ENCODE data around the gene NME4. TPM values are rescaled to one million over a fixed set of nuclear protein-coding genes. Genes with fewer than 3 reads are reported as not detected.
"Not testable (repeated sequence)": the region's sequence is repeated elsewhere in the genome, so short reads cannot be mapped to it uniquely, and the experiment has no call there.

NME4 gene
- total and polyA plus RNA-seq, 9 donors = 48.8 to 133 (median 93.4) TPM

GRCh38 chr16:361872-362701 lies 34.9 kb upstream of the NME4 start:
- Histone ChIP-seq H3K36me3 (no peaks in the 10 kb centered on the region), H3K4me3 (no peak overlapping the region), H3K4me1 (ENCODE audit: insufficient read depth) (no peaks in the 10 kb centered on the region), H3K27me3 (no peaks in the 10 kb centered on the region), H3K9me3 (no peaks in the 10 kb centered on the region), H3K27ac (no peak overlapping the region)
- DNase-seq = peak; percentile 61 to 78 (median 72)
- WGBS, 3 donors = 17 to 22% (median 20%) methylated on average over 29 to 30 of the region's 30 CpGs
- TF ChIP-seq EP300 (IDR thresholded peaks at IDR 0.05) = no peak
- TF ChIP-seq, protein P1, sequence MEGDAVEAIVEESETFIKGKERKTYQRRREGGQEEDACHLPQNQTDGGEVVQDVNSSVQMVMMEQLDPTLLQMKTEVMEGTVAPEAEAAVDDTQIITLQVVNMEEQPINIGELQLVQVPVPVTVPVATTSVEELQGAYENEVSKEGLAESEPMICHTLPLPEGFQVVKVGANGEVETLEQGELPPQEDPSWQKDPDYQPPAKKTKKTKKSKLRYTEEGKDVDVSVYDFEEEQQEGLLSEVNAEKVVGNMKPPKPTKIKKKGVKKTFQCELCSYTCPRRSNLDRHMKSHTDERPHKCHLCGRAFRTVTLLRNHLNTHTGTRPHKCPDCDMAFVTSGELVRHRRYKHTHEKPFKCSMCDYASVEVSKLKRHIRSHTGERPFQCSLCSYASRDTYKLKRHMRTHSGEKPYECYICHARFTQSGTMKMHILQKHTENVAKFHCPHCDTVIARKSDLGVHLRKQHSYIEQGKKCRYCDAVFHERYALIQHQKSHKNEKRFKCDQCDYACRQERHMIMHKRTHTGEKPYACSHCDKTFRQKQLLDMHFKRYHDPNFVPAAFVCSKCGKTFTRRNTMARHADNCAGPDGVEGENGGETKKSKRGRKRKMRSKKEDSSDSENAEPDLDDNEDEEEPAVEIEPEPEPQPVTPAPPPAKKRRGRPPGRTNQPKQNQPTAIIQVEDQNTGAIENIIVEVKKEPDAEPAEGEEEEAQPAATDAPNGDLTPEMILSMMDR (IDR thresholded peaks at IDR 0.05) = peak in 2 of 3 donors; percentile 37 to 51
- intact Hi-C loops (cut with DNase I) = loop anchor here in 1 of 4 donors (5.0 kb wide), 1 partner anchor 255 kb away; no protein-coding TSS in a partner anchor

- intact Hi-C loops (cut with DNase I) = loop anchor here in 1 of 4 donors (5.0 kb wide), 1 partner anchor 255 kb away; no protein-coding TSS in a partner anchor
- WGBS, 3 donors = 69 to 76% (median 70%) methylated on average over 21 to 24 of the region's 24 CpGs
- H3K27me3 ChIP-seq = not testable (repeated sequence)
These were observed 34.3 kb upstream of the NME4 start for GRCh38 chr16:362702-362999.

DNA sequence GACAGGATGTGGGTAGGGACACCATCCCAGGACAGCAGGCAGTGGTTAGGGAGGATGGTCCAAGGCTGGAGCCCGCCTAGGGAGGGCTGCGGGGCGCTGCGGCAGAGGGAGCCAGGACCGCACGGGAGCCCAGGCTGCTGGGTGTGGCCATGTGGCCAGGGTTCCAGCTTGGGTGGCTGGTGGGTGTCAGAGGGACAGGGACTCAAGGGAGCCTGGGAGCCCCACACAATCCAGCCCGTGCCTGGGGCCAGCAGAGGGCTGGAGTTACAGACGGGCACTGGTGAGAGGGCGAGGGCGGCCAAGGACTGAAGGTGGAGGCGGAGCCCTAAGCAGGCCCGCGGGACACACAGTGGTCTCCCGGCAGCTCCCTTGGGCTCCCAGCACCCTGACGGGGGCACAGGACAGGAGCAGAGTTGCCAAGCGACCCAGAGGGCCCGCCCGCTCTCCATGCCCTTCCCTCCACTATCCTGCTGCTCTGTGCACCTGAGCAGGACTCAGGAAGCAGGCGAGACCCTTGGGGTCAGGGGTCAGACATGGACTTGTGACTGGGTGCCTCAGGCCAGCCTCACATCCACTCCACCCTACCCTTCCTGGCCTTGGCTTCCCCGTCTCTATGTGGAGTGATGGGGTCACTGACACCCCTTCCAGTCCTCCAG lies 33.8 kb upstream of the NME4 start:
- H3K9me3 ChIP-seq = no peaks in the 10 kb centered on the region
- H3K4me3 ChIP-seq = no peak overlapping the region
- intact Hi-C loops (cut with DNase I) = loop anchor here in 1 of 4 donors (5.0 kb wide), 1 partner anchor 256 kb away; no protein-coding TSS in a partner anchor
- H3K27ac ChIP-seq = no peak overlapping the region
- H3K36me3 ChIP-seq = no peaks in the 10 kb centered on the region
- H3K27me3 ChIP-seq = no peaks in the 10 kb centered on the region
- 38 to 52% (median 51%) methylated on average over 19 to 20 of the region's 20 CpGs for WGBS, 3 donors
- no peaks in the 10 kb centered on the region for H3K4me1 ChIP-seq (ENCODE audit: insufficient read depth)
- TF ChIP-seq EP300 (IDR thresholded peaks at IDR 0.05) (no peak), POLR2A (IDR thresholded peaks at IDR 0.05) (no peak)
- TF ChIP-seq, protein P1 (IDR thresholded peaks at IDR 0.05) = no peak
- DNase-seq = no peak

More at GRCh38 chr16:362702-362999, 34.3 kb upstream of the NME4 start:
- not testable (repeated sequence) for H3K9me3 ChIP-seq; H3K4me3 ChIP-seq; H3K27ac ChIP-seq; DNase-seq; H3K4me1 ChIP-seq (ENCODE audit: insufficient read depth); H3K36me3 ChIP-seq

GRCh38 chr16:363766-364490 lies 33.1 kb upstream of the NME4 start:
- DNase-seq = no peak
- H3K27ac ChIP-seq = no peak overlapping the region
- 21 to 23% (median 21%) methylated on average over 20 to 24 of the region's 24 CpGs for WGBS, 3 donors
- no peaks in the 10 kb centered on the region for H3K4me1 ChIP-seq (ENCODE audit: insufficient read depth)
- intact Hi-C loops (cut with DNase I) = loop anchor here in 1 of 4 donors (5.0 kb wide), 1 partner anchor 257 kb away; no protein-coding TSS in a partner anchor
- H3K36me3 ChIP-seq = no peaks in the 10 kb centered on the region
- H3K27me3 ChIP-seq = no peaks in the 10 kb centered on the region
- H3K9me3 ChIP-seq = no peaks in the 10 kb centered on the region
- TF ChIP-seq POLR2A (IDR thresholded peaks at IDR 0.05) (no peak), EP300 (IDR thresholded peaks at IDR 0.05) (no peak)
- TF ChIP-seq, protein P1 (IDR thresholded peaks at IDR 0.05) = no peak
- no peak overlapping the region for H3K4me3 ChIP-seq
